ENCODE results near the gene ST7.
A peak's percentile ranks its signal among the peaks of the same experiment; 100 is the strongest.

The ST7 gene

DNA sequence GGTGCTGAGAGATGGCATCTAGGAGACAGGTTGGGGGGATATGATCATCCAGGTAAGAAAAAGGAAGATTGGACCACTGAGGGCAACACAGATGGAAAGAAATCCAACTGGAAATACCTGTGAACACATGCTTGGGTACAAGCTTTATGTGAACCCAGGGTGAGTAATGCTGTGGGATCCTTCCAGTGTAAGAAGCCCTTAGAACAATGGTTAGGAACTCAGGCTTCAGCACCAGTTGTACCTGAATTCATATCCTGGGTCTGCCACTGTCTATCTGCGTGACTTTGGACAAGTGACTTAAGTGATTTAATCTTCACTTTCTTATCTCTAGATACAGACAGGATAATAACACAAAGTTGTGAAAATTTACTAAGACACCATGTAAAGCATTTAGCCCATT is 131.0 kb downstream of the ST7 start:
- TF ChIP-seq CTCF (IDR thresholded peaks at IDR 0.05; ENCODE audit: low read depth, low read length): no peak
- no peak for DNase-seq (ENCODE audit: low read depth, low spot score)
- H3K4me3 ChIP-seq (ENCODE audit: low read depth, low read length): no peak overlapping the region
- in situ Hi-C loops (cut with HindIII; ENCODE audit: low sequenced_read_pairs): no loop called here

DNA sequence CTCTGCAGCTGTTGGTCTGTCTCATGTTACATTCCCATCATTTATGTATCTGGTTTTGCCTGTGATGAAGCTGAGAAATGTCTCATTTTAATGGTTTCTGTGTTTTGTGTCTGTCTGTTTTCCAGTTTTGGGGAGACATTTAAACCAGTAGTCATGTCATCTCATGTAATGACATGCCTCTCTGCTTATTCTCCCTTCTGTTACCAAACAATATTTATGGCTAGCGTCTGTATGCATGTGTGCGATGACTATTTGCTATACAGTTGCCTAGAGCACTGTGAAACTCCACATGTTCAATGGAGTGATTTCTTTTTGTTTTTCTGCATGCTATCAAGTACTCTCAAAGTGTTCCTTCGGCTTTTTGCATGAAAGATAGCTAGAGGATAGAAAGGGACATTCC is 132.0 kb downstream of the ST7 start:
- DNase-seq (ENCODE audit: low read depth, low spot score): no peak
- no peak for TF ChIP-seq CTCF (IDR thresholded peaks at IDR 0.05; ENCODE audit: low read depth, low read length)
- in situ Hi-C loops (cut with HindIII; ENCODE audit: low sequenced_read_pairs): no loop called here
- no peak overlapping the region for H3K4me3 ChIP-seq (ENCODE audit: low read depth, low read length)

DNA sequence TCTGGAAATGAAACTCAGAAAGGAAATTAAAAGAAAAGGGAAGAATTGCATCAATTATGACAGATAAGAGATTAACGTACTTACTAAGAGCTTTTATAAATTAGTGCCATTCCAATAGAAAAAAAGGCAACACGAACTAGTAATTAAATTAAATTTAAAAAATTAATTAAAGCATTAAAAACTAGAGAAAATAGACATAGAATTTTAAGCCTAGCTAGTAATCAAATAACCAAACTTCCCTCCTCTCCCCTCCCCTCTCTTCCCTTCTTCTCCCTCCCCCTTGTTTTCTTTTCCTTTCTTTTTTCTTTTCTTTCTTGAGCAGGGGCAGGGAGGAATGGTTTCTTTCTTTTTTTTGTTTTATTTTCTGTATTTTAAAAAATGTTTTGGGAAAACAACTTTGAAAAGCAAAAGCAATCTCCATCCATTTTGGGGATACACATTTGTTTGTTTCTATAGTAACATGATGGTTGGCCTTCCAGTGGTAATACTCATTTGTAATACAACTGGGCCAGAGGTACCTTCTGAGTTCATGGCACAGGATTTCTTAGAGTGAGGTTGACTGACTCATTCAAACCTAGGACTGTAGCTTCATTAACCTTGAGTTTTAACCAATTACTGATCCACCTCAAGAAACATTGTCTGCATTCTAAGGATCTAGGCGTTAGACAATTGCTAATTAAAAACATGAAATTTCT is 132.6 kb downstream of the ST7 start:
- DNase-seq (ENCODE audit: low read depth, low spot score): peak; percentile 50
- no peak overlapping the region for H3K4me3 ChIP-seq (ENCODE audit: low read depth, low read length)
- no peak for TF ChIP-seq CTCF (IDR thresholded peaks at IDR 0.05; ENCODE audit: low read depth, low read length)
- in situ Hi-C loops (cut with HindIII; ENCODE audit: low sequenced_read_pairs): no loop called here

- no peak overlapping the region for H3K4me3 ChIP-seq (ENCODE audit: low read depth, low read length)
- in situ Hi-C loops (cut with HindIII; ENCODE audit: low sequenced_read_pairs): no loop called here
- peak; percentile 20 for DNase-seq (ENCODE audit: low read depth, low spot score)
- TF ChIP-seq CTCF (IDR thresholded peaks at IDR 0.05; ENCODE audit: low read depth, low read length): no peak
Measured at GRCh38 chr7:117086788-117087187, 133.5 kb downstream of the ST7 start.

- in situ Hi-C loops (cut with HindIII; ENCODE audit: low sequenced_read_pairs): no loop called here
- H3K4me3 ChIP-seq (ENCODE audit: low read depth, low read length): no peak overlapping the region
- DNase-seq (ENCODE audit: low read depth, low spot score): no peak
- TF ChIP-seq CTCF (IDR thresholded peaks at IDR 0.05; ENCODE audit: low read depth, low read length): no peak
Measured at GRCh38 chr7:117087639-117088396, 134.5 kb downstream of the ST7 start.

DNA sequence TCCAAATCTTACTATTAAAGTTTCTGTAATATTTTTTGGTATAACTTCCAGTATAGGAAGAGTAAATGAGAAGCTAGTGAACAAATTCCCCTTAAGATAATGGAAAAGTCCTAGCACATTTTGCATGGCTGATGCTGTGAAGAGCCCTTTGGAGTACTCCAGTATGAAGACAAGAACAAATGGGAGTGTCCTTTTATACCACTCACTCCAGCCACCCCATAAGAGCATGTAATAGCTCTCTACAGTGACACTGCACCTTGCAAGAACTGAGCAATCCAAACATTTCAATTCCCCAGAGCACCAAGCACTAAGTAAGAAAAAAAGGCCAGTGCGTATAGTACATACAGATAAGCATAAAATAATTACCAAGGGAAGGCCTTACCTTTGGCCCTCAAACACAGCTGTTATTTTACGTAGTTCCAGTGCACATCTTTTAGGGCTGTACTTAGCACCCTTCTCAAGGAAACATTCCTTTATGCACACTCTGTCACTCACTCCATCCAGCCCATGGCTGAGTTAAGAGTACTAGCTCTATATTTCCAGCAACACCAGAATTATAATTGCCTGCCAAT is 135.4 kb downstream of the ST7 start:
- TF ChIP-seq CTCF (IDR thresholded peaks at IDR 0.05; ENCODE audit: low read depth, low read length): no peak
- no peak overlapping the region for H3K4me3 ChIP-seq (ENCODE audit: low read depth, low read length)

More for the DNA sequence above, 135.4 kb downstream of the ST7 start:
- in situ Hi-C loops (cut with HindIII; ENCODE audit: low sequenced_read_pairs): no loop called here
- DNase-seq (ENCODE audit: low read depth, low spot score): no peak

Measured in astrocyte of the spinal cord (primary cell).